Stimulated activated CD8-positive, alpha-beta memory T cell treated with anti-CD3 and anti-CD28 coated beads, Interleukin-15, amount 100 ng/mL, for 24 hours (primary cell): ENCODE results near the gene FXYD1.

ENCODE experiments used
- DNase-seq: peaks from one replicate; pipeline ENCODE4 v3.0.0-alpha.2; 2020; ENCODE audit warnings: low read depth

The FXYD1 gene

GRCh38 chr19:35162471-35163326 lies 24.1 kb downstream of the FXYD1 start:
- no peak for DNase-seq

- no peak for DNase-seq
Observed at GRCh38 chr19:35164418-35164817, 25.8 kb downstream of the FXYD1 start.

- no peak for DNase-seq
Observed at GRCh38 chr19:35165200-35166058, 26.8 kb downstream of the FXYD1 start.

GRCh38 chr19:35166100-35167063 lies 27.8 kb downstream of the FXYD1 start:
- no peak for DNase-seq

GRCh38 chr19:35167251-35168119 lies 28.9 kb downstream of the FXYD1 start:
- no peak for DNase-seq

- no peak for DNase-seq
Observed at GRCh38 chr19:35168196-35168595, 29.6 kb downstream of the FXYD1 start.

- no peak for DNase-seq
Observed at GRCh38 chr19:35169221-35169995, 30.8 kb downstream of the FXYD1 start.

- no peak for DNase-seq
Observed at GRCh38 chr19:35170359-35171061, 31.9 kb downstream of the FXYD1 start.

- DNase-seq: no peak
Observed at GRCh38 chr19:35171730-35172129, 33.1 kb downstream of the FXYD1 start.

GRCh38 chr19:35174226-35174625 lies 35.6 kb downstream of the FXYD1 start:
- DNase-seq: no peak

GRCh38 chr19:35176181-35176570 lies 37.6 kb downstream of the FXYD1 start:
- no peak for DNase-seq

GRCh38 chr19:35177377-35178274 lies 39.0 kb downstream of the FXYD1 start:
- no peak for DNase-seq

GRCh38 chr19:35178701-35179100 lies 40.1 kb downstream of the FXYD1 start:
- DNase-seq: no peak

- no peak for DNase-seq
Observed at GRCh38 chr19:35179830-35180229, 41.2 kb downstream of the FXYD1 start.

GRCh38 chr19:35181387-35181786 lies 42.8 kb downstream of the FXYD1 start:
- DNase-seq: no peak

GRCh38 chr19:35184267-35184666 lies 45.6 kb downstream of the FXYD1 start:
- no peak for DNase-seq

GRCh38 chr19:35184884-35185283 lies 46.3 kb downstream of the FXYD1 start:
- DNase-seq: no peak
